HL-60 (cell line): ENCODE measurements around the gene CFL1.

Experiments
- DNase-seq, 2 experiments: peaks; one replicate each; pipeline ENCODE4 v3.0.0-alpha.2; 2010 to 2020; ENCODE audit warnings: low read depth in 1 of 2, low spot score in 1 of 2
- H3K27ac ChIP-seq: fragments of 250-450 bp; sonication (Bioruptor Pico); replicated peaks from 2 replicates; pipeline ENCODE4 v1.5.1; 2020; ENCODE audit warnings: mild to moderate bottlenecking, moderate library complexity
- H3K27me3 ChIP-seq: fragments of 250-450 bp; sonication (Bioruptor Pico); 2 replicates; pipeline ENCODE4 v1.5.1; 2021; ENCODE audit warnings: mild to moderate bottlenecking, moderate library complexity; ENCODE audit not compliant: insufficient read depth, poor library complexity, severe bottlenecking
- H3K4me3 ChIP-seq: replicated peaks from 2 replicates; pipeline ENCODE4 v1.5.1; 2011; ENCODE audit warnings: mild to moderate bottlenecking, control low read depth, low read length; ENCODE audit not compliant: insufficient read depth
- CTCF ChIP-seq: IDR thresholded peaks from one replicate; pipeline ENCODE4 v1.5.1; 2011; ENCODE audit warnings: low read length, control low read depth, inconsistent platforms; ENCODE audit not compliant: insufficient read depth
- GABPA ChIP-seq: IDR thresholded peaks from 2 replicates; pipeline ENCODE4 v1.6.1; 2012; ENCODE audit warnings: low read depth
- POLR2AphosphoS5 ChIP-seq: IDR thresholded peaks from 2 replicates; pipeline ENCODE4 v1.6.1; 2012; ENCODE audit warnings: low read depth
- REST ChIP-seq: IDR thresholded peaks from 2 replicates; pipeline ENCODE4 v1.6.1; 2012; ENCODE audit warnings: low read depth; ENCODE audit not compliant: insufficient replicate concordance
- SPI1 ChIP-seq: IDR thresholded peaks from 2 replicates; pipeline ENCODE4 v1.6.1; 2012; ENCODE audit warnings: low read depth, mild to moderate bottlenecking, borderline replicate concordance

The CFL1 gene

GRCh38 chr11:65851811-65852507 is 6.0 kb downstream of the CFL1 start:
- Histone ChIP-seq H3K4me3 (no peak overlapping the region), H3K27me3 (no peaks in the 10 kb centered on the region), H3K27ac (no peak overlapping the region)
- TF ChIP-seq REST, result no peak
- no peak; the same call in 1 of the 2 replicates for TF ChIP-seq POLR2AphosphoS5
- TF ChIP-seq SPI1, result no peak
- no peak for TF ChIP-seq GABPA
- TF ChIP-seq CTCF, result no peak
- no peak for DNase-seq

- Histone ChIP-seq H3K27me3 (no peaks in the 10 kb centered on the region), H3K4me3 (no peak overlapping the region), H3K27ac (no peak overlapping the region)
- TF ChIP-seq SPI1, result no peak
- TF ChIP-seq POLR2AphosphoS5, result peak; percentile 30; the same call in 1 of the 2 replicates
- peak; percentile 72 for TF ChIP-seq CTCF
- peak in 1 of 2 experiments; percentile 53 for DNase-seq
Observed at GRCh38 chr11:65851083-65851579, 6.8 kb downstream of the CFL1 start.

GRCh38 chr11:65850217-65851082 is 7.5 kb downstream of the CFL1 start:
- no peak for DNase-seq
- TF ChIP-seq SPI1, result no peak
- no peak for TF ChIP-seq CTCF
- TF ChIP-seq GABPA, result no peak
- TF ChIP-seq REST, result no peak
- no peak overlapping the region for H3K27ac ChIP-seq
- no peaks in the 10 kb centered on the region for H3K27me3 ChIP-seq
- no peak overlapping the region for H3K4me3 ChIP-seq
